Activated T-cell treated with anti-CD3 and anti-CD28 coated beads, Interleukin-2, amount 50 U/mL, for 72 hours (primary cell): ENCODE results near the gene DNAAF5. TPM values are rescaled to one million over a fixed set of nuclear protein-coding genes. Genes with fewer than 3 reads are reported as not detected.
A peak's percentile ranks its signal among the peaks of the same experiment; 100 is the strongest.

Source experiments
- ATAC-seq, 2 donors: fragments of 150-1000 bp; cut with Tn5 transposase; replicated peaks in 1 of 2; 2 replicates each; pipeline ENCODE4 v1.10.0; 2021; ENCODE audit warnings: moderate library complexity in 2 of 2, mild to moderate bottlenecking in 1 of 2
- DNase-seq, 2 donors: peaks; one replicate each; pipeline ENCODE4 v3.0.0; 2021 to 2022; ENCODE audit warnings: mixed read lengths in 1 of 2
- H3K27ac Mint-ChIP-seq: one replicate; pipeline ENCODE4 v1.8.0; 2022; ENCODE audit warnings: mild to moderate bottlenecking, moderate library complexity, mixed read lengths
- H3K27me3 Mint-ChIP-seq: one replicate; pipeline ENCODE4 v1.8.0; 2022; ENCODE audit warnings: low read depth, mixed read lengths
- H3K36me3 Mint-ChIP-seq, 2 donors: one replicate each; pipeline ENCODE4 v1.8.0; 2022; ENCODE audit warnings: mixed read lengths in 2 of 2, mild to moderate bottlenecking in 1 of 2; ENCODE audit not compliant: insufficient read depth in 2 of 2
- H3K4me1 Mint-ChIP-seq: one replicate; pipeline ENCODE4 v1.8.0; 2022; ENCODE audit warnings: low read depth, mixed read lengths
- H3K4me3 Mint-ChIP-seq, 2 donors: one replicate each; pipeline ENCODE4 v1.8.0; 2022; ENCODE audit warnings: mild to moderate bottlenecking in 2 of 2, mixed read lengths in 2 of 2, moderate library complexity in 2 of 2
- H3K9me3 Mint-ChIP-seq, 2 donors: one replicate each; pipeline ENCODE4 v1.8.0; 2022; ENCODE audit warnings: mixed read lengths in 2 of 2
- total RNA-seq, 2 donors: library from RNA; stranded (reverse); gene quantifications; one replicate each; pipeline ENCODE4 v1.2.3, GENCODE V29; 2022

DNAAF5 gene
- total RNA-seq, 2 donors from 2014 or later = 12.0 to 15.9 TPM

DNA sequence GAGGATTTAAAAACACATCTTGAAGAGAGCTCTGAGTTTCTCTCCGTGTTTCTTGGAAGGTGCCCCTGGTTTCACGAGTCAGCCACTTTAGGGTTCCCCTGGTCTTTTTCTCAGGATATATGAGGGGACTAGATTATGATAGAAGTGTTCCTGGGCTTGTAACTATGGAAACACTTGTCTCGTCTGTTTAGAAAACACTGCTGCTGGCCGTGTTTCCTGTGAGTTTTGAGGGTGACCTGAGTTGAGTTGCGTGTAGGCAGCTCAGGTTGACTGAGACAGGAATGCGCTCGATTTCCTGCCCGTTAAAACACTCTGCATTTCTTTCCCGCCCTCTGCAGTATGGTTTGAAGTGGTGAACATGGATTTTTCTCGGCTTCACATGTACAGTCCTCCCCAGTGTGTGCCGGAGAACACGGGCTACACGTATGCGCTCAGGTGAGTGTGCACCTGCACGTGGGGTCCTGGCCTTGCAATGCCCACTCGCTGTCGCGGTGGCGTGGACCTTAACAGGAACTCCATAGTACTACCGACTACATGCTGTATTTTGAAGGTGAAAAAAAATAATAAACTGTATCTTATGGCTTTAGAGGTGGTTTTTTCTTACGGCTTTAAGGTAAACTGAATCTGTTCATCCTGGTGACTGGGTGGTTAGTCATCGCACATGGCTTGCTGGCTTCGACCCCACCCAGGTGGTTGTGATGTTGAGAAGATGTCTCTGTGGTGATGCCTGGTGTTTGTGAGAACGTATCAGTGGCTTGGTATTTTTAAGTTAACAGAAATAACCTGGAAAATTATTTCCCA is 105.9 kb downstream of the DNAAF5 start, which contains the start of gene SUN1:
SUN1 (plus strand) TSS at position 310 of the 801 bp plus-strand sequence; CDS start at position 359, 49 bp downstream.
- ATAC-seq = peak; percentile 78 to 79
- Mint-ChIP-seq H3K4me1 (peaks cover 63% of the 10 kb centered on the region), H3K9me3 (no peaks in the 10 kb centered on the region), H3K27ac (peak within 1 kb of the TSS; percentile 94), H3K36me3 (peaks cover 2 to 7% of the 10 kb centered on the region in 2 donors), H3K4me3 (peak within 1 kb of the TSS; percentile 88 to 91), H3K27me3 (no peaks in the 10 kb centered on the region)
- peak; percentile 69 to 83 for DNase-seq

DNA sequence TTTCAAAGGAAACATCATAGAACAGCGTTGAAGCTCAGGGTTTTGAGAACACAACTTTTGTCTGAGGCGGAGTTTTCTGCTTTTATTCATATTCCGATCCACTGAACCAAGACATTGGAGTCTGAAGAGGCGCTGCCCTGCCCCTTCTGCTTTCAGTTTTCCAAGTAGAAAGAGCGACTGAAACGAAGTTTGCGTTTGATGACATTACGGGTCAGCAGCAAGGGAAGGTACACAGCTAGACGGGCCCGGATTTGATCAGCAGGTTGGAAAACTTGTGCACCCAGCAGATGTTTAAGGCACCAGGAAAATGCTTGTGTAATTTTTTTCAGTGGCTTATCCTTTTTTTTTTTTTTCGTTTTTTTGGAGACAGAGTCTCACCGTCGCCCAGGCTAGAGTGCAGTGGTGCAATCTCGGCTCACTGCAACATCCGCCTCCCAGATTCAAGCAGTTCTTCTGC is 106.5 kb downstream of the DNAAF5 start:
- Mint-ChIP-seq H3K9me3 (no peaks in the 10 kb centered on the region), H3K27me3 (no peaks in the 10 kb centered on the region), H3K4me1 (peaks cover 63% of the 10 kb centered on the region), H3K27ac (peak overlapping the region; percentile 94), H3K4me3 (peak overlapping the region; percentile 88 to 91), H3K36me3 (peaks cover 2 to 7% of the 10 kb centered on the region in 2 donors)
- ATAC-seq (no peak), DNase-seq (no peak)

GRCh38 chr7:833601-834258 is 107.2 kb downstream of the DNAAF5 start:
- Mint-ChIP-seq H3K4me3 (no peak overlapping the region), H3K9me3 (no peaks in the 10 kb centered on the region), H3K27me3 (no peaks in the 10 kb centered on the region), H3K4me1 (peaks cover 63% of the 10 kb centered on the region), H3K27ac (no peak overlapping the region), H3K36me3 (peaks cover 2 to 7% of the 10 kb centered on the region in 2 donors)
- no peak for ATAC-seq
- no peak for DNase-seq

DNA sequence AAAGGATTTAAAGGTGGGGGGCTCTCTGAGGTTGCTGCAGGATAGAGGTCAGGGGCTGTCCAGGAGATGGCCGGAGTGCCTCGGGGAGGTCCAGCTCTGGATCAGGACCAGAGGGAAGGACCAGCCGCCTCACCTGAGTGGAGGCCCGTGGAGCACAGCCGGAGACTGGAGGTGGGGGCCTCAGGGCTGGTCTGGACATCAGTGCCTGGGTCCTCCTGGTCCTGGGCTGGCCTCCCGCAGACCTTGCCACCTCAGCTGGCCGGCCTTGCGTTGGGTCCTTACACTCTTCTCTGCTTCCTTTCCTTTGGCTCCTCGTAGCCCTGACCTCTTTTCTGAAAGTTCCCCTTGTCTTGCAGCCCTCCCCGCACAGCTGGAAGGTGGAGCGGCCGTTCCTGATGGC is 107.8 kb downstream of the DNAAF5 start:
- peaks cover 5 to 7% of the 10 kb centered on the region in 2 donors for H3K36me3 Mint-ChIP-seq
- no peak for ATAC-seq

DNA sequence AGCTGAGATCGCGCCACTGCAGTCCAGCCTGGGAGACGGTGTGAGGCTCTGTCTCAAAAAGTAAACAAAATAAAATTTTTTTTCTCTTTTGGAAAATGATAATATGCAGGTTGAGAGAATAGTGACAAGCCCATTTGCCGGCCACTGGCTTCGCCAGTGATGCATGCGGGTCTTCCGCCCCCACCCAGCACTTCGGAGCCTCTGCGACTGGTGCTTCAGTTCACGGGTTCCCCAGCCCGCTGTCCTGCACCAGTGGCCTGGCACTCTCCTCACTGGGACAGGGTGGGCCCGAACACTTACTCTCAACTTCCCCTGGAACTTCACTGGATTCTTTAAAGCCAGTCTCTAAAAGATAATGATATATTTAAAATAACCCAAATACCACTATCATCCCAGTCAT is 108.5 kb downstream of the DNAAF5 start:
- H3K4me3 Mint-ChIP-seq = no peak overlapping the region
- no peak overlapping the region for H3K27ac Mint-ChIP-seq
- H3K4me1 Mint-ChIP-seq = peaks cover 58% of the 10 kb centered on the region
- peaks cover 5 to 10% of the 10 kb centered on the region in 2 donors for H3K36me3 Mint-ChIP-seq
- DNase-seq (no peak), ATAC-seq (no peak)
- H3K27me3 Mint-ChIP-seq = no peaks in the 10 kb centered on the region
- H3K9me3 Mint-ChIP-seq = no peaks in the 10 kb centered on the region

More for the DNA sequence above, 107.8 kb downstream of the DNAAF5 start:
- no peak overlapping the region for H3K27ac Mint-ChIP-seq
- H3K9me3 Mint-ChIP-seq = no peaks in the 10 kb centered on the region
- no peak overlapping the region for H3K4me3 Mint-ChIP-seq
- no peak for DNase-seq
- no peaks in the 10 kb centered on the region for H3K27me3 Mint-ChIP-seq
- peaks cover 63% of the 10 kb centered on the region for H3K4me1 Mint-ChIP-seq

- Mint-ChIP-seq H3K36me3 (peaks cover 5 to 10% of the 10 kb centered on the region in 2 donors), H3K27ac (no peak overlapping the region), H3K27me3 (no peaks in the 10 kb centered on the region), H3K4me3 (no peak overlapping the region), H3K4me1 (peaks cover 51% of the 10 kb centered on the region), H3K9me3 (no peaks in the 10 kb centered on the region)
- DNase-seq = no peak
- no peak for ATAC-seq
Observed at GRCh38 chr7:835485-836401, 109.2 kb downstream of the DNAAF5 start.

Other genes starting within 250 kb of the DNAAF5 start
- 10 to 100 TPM in 1 of 2 donors, 1 to 10 TPM in 1; 10.0 to 16.0 TPM for gene PDGFA, start 206.9 kb upstream of the DNAAF5 start, total RNA-seq
- 10 to 100 TPM; 33.6 to 43.5 TPM for gene PRKAR1B, start 582 bp downstream of the DNAAF5 start, total RNA-seq
- 10 to 100 TPM; 77.9 to 84.4 TPM for gene SUN1, start 105.8 kb downstream of the DNAAF5 start, total RNA-seq
- gene GET4, start 149.9 kb downstream of the DNAAF5 start, total RNA-seq = 10 to 100 TPM; 33.8 to 34.9 TPM
- 10 to 100 TPM; 11.1 to 29.4 TPM for gene ADAP1, start 228.0 kb downstream of the DNAAF5 start, total RNA-seq
- 10 to 100 TPM; 20.8 to 28.4 TPM for gene COX19, start 248.8 kb downstream of the DNAAF5 start, total RNA-seq